Non-pigmented ciliary epithelial cell (primary cell): ENCODE results near the gene AFAP1.

ENCODE experiments used
- DNase-seq: peaks from one replicate; pipeline ENCODE4 v3.0.0-alpha.2; 2010; ENCODE audit warnings: low read depth

The AFAP1 gene

DNA sequence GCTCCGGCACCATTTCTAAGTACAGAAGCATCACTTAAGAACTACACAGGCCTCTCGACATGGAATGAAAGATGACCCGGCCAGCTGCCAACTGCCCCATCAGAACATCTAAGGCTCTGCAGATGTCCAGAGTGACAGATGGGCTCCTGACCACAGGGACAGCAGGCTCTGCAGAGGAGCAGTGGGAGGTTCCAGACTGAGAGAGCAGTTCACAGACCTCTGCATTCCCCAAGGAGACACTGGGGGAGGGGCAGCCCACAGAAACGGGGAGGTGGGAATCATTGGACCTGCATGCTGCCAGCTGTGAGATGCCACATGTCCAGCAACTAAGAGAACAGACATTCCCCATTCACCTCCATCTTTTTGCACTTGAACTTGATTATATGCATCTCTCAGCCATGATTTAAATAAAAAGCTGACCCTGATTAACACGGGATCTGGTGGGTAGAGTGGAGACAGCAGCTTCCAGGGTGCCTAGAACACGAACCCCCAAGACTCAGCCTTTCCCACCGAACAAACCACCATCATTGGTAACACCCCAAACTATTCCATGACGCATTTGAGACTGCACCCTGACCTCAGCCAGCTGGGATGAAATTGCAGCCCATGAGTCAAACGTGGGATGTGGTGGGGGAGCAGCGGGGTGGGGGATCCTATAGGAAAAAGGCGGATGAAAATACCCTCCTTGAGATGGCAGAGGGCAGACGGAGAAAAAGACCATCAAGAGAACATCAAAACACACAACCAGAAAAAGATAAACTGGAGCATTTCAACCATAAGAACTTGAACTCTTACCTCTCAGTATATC lies 47.2 kb downstream of the AFAP1 start:
- DNase-seq: peak; percentile 91

DNA sequence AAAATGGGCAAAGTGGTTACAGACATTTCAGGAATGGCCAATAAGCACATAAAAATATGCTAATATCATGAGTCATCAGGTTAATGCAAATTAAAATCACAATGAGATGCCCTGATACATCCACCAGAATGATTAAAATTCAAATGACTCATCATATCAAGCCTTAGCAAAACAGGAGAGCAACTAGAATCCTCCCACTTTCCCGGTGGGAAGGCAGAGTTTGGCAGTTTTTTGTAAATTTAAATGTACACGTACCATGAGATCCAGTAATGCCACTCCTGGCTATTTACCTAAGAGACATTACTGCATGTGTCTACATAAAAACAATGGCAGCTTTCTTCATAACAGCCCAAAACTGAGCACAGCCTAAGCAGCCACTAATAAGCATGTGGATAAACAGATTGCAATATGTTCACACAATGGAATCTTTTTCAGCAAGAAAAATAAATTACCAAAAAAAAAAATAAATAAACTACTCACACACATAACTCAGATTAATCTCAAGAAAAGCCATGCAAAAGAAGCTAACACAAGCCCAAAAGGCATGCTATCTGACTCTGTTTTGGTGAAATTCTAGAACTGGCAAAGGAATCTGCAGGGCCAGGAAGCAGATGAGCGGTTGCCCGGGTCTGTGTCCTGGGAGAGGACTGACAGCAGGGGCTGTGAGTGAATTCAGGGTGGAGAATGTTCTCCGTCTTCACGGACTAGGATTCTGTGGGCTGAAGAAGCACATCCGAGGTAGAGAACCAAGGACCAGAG lies 48.8 kb downstream of the AFAP1 start:
- no peak for DNase-seq

DNA sequence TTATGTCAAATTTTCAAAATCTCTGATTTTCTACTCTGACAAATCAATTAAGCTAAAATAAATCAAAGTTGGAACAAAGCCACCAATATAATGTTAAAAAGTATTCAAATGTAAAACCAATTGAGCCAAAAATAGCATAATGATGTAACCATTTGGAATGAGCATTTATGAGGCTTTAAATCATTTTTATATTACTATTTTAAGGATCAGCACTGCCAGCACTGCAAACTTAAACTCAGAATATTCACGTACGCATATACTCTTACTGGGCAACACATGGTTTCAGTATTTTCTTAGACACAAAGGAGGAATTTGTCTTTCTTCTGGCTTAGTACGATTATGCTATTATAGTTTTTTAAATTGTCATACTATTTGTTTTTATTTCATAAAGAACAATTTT lies 52.2 kb downstream of the AFAP1 start:
- no peak for DNase-seq

DNA sequence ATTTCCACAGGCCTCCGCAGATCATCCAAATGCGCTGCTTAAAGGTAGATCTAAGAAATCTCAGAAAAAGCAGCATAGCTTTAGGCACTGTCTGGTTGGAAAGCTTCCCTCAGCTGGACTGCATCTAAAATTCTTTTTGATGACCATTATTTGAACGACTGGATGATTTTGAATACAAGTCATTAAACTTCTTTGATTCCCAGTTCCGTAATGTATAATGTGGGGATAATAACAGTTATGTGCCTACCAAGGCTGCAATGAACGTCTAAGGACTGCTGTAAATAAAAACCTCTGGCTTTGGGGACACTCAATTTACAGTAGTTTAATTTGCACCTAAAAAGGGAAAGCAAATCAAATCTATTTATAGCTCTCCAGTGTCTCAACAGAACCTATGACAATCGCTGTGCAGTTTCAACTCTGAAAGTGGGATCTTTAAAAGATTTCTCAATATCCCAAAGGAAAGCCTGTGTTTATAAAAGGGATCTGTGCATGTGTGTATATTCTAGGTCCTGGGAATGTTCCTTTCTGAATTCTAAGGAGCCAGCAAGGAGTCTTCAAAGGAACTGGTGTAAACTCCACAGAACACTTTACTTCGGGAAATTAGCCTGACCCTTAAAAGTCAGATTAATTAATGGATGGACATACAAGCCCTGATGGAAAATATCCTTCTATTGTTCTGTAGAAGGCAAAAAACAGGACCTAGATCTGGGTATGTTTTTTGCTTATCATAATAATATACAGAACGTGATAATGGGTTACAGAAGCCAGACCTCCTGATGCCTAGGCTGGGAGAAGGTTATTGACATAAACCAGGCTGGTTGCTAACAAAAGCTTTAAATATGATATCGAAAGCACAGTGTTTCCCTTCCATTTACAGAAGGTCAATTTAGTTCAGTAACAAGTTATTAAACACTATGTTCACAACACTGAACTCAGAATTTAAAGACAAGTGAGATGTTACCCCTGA lies 53.4 kb downstream of the AFAP1 start:
- DNase-seq: no peak

DNA sequence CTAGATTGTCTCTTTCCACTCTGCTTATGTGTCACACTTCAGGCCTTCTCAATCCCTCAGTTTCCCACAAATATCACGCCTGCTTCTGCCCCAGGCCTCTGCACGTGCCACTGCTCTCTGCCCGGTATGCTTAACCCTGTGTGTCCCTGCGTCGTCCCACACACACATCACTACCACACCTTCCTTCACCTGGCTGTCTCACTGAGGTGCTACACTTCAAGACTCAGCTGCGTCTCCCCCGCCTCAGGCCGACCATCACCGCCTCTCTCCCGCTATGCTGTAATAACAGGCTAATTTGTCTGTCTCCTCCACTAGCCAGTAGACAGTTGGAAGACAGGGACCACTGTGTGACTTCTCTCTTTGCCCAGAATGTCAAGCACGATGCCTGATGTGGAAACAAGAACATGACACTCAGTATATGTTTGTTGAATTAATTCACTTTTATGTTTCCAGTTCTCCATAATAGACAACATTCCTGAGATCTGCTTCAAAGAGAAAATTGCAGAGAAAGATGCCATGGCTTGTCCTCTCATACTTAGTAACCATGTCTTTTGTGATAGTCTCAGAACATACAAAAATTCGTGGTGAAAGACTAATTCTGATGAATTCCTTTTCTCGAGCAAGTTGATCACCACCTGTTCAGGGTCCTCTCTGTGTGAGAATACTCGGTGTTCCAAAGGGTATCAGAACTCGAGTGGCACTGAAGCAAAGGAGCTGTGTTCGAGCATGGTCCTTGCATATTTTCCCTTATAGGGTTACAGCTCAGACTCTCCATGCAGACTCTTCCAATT lies 54.2 kb downstream of the AFAP1 start:
- no peak for DNase-seq

DNA sequence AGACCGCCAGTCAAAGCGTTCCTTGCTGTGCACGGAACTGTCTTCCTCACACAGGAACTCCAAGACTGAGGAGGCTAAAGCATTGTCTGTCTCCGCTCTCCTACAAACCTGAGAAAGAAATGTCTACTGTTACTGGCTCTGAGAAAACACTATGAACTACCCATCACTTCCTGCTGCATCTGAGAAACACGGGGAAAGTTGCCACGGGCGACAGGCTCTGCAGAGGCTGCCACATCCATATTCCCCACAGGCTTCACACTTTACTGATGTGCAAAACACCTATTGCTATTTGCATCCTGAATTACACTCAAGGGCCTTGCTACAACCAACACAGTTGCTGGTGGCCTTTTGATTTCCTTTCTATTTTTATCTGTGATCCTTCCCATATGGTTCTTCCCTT lies 59.0 kb downstream of the AFAP1 start:
- DNase-seq: no peak

DNA sequence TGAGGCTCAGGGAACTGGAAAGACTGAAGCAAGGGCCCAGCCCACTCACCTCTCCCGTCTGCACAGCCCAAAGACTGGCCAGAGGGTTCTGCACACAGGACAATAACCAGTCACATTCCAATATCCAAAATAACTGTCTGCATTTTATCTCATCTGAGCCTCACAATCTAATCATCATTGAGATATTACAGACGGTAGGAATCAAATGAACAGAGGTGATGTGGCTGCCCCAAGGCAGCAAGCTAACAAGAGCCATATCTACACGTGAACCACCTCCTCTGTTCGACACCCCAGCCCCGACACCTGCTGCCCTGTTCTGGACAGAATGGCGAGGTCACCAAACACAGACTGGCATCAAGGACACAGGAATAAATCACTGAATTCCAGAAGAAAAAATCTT lies 60.5 kb downstream of the AFAP1 start:
- DNase-seq: no peak

DNA sequence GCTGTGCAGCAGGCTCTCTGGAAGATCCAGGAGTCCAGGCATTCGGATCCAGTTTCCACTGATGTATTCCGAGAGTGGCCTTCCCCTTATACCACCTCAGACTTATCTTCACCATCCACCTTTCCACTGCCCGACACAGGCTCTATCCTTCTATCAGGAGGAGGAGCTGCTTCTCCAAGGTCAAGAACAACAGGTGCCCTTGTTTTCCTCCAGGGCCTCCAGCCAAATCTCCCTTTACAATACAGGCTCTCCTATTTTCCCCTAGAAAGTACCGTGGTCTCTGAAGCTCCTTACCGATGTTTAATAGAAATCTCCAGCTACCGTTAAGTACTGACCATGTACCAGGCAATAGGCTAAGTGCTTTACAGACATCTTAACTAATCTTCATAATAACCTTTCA lies 61.3 kb downstream of the AFAP1 start:
- DNase-seq: no peak

DNA sequence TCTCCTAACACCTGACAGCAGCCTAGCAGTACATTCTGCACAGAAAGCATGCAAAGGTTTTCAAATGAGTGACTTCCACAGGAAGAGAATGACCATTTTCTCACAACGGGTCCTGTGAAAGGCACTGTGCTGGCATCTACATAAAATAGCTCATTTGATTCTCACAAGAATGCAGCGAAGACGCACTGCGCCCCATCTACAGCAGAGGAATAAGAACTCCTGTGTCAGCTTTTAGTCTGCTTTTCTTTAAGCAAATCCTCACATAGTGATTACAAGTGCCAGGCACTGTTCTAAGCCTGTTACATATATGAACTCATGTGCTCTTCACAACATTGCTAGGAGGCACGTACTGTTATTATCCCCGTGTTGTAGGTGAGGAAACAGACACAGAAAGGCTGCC lies 62.5 kb downstream of the AFAP1 start:
- no peak for DNase-seq

DNA sequence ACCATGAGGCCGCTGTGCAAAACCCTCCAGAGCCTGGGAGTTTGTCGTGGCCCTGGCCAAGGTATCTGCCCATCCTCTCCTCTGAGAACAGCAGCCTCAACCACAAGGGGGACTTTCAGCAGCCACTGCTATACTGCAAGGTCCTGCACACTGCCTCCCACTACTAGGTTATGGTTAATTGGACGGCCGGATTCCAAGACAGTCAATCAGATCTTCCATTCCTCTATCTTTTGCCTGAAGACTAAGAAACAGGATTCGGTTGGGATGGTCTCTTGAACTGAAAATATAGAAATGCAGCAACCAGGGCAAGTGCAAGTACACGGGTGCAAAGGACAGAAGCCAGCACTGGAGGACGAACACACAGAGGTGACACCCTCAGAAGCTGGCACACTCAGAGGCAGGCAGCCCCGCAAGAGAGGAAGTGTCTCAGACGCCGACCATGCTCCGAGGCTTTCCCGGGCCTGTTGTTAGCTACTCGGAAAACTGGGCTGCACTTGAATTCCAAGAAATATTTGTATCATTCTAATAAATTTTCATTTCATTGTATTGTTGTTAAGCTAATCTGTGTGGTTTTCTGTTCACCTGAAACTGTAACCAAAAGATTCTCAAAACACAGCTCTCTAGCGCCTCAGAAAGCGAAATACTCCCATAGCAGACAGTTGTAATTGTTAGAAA lies 63.3 kb downstream of the AFAP1 start:
- DNase-seq: no peak

DNA sequence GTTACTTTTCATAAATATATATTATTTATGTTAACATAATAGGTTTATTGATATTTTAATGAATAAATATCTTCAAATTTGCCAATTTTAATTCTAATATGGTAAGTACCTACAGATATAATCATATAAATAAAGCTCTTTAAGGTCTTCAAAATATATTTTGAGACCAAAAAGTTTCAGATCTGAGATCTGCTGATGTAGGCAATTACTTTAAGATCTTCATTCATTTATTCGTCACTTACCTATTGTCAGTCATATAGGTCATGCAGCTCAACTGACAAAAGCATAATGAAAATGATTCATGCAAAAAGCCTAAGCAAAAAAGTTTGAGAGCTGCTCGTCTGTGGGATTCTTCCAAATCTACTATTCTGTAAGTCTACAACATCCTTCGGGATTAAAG lies 64.8 kb downstream of the AFAP1 start:
- no peak for DNase-seq

DNA sequence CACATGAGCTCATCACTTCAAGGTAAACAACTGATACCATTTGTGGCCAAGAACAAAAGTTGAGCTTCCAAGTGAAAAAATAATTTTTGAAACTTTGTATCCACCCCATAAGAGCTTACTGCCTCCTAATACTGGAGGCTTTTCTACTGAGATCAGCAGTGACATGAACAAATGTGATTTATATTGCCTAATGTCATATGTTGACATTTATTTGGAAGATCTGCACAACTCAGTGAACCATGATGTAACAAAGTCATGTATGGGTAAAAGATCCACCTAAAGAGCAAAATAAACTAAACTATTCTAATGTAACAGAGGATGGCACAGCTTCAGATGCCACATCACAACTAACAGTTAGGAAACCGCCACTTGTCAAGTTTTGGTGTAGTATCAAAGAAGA lies 65.8 kb downstream of the AFAP1 start:
- DNase-seq: no peak

DNA sequence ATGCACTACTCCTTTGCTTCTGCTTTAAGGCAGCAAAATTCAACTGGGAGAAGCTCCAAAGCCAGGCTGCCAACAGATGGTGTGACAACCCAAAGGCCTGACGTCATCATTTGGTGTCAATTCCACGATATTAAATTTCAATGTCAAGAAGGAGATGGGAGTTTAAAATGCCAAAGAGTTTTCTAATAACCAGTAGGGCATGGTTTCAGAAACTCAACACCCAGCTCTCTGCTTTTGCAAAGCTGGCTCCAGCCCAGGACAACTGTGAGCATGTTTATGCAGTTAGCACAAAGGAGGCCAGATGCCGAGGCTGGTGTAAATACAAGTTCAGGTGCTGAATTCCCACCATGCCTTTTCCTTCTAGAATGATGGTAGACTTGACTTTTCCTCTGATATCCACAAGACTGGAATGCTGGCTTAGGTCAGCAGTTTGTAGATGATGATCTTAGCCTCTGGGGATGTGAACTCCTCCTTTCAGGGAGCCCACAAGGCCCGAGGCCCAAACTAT lies 67.3 kb downstream of the AFAP1 start:
- peak; percentile 67 for DNase-seq

DNA sequence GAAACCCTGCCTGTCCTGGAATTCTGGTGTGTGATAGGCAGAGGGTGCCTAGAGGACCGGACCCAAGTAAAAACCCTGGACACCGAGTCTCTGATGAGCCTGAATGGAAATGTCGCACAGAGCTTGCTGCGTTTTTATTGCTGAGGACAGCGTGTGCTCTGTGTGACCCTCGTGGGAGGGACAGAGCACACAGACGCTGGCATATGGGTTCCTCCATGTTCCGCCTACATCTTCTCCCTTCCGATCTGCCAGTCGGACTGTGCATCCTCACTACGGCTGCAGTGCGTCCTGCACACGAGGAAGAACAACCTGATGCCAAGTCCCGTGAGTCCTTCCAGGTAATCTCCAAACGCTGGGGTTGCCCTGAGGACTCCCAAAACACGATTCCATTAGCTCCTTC lies 68.3 kb downstream of the AFAP1 start:
- no peak for DNase-seq

DNA sequence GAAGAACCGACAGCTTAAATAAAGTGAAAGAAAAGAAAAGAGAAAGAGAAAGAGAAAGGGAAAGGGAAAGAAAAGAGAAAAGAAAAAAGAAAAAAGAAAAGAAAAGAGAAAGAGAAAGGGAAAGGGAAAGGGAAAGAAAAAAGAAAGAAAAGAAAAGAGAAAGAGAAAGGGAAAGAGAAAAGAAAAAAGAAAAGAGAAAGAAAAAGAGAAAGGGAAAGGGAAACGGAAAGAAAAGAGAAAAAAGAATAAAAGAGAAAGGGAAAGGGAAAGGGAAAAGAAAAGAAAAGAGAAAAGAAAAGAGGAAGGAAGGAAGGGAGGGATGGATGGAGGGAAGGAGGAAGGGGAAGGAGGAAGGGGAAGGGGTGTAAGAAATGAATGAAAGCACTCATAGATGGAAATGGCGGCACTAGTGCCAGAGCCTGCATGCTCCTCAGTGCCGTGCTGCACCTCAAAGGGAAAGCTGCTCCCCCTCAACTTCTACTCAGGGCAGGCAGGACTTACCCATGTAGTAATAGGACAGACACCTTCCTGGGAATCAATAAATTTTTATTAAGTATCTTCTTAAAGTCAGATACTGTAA lies 70.7 kb downstream of the AFAP1 start:
- no peak for DNase-seq

DNA sequence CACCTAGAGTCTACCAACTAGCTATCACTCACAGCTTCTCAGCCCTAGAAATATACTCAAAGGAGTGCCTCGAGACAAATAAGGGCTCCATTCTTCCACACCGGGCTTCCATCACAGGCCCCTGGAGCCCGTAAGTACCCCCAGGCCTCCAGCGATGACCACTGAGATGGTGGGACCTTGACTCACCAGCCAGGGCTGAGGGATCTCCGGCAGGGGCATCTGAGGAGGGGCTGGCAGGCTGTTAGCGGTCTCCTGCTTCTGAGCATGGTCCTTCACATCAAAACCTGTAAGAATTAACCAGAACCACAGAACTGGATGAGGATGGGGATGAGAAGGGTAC lies 71.3 kb downstream of the AFAP1 start:
- no peak for DNase-seq

DNA sequence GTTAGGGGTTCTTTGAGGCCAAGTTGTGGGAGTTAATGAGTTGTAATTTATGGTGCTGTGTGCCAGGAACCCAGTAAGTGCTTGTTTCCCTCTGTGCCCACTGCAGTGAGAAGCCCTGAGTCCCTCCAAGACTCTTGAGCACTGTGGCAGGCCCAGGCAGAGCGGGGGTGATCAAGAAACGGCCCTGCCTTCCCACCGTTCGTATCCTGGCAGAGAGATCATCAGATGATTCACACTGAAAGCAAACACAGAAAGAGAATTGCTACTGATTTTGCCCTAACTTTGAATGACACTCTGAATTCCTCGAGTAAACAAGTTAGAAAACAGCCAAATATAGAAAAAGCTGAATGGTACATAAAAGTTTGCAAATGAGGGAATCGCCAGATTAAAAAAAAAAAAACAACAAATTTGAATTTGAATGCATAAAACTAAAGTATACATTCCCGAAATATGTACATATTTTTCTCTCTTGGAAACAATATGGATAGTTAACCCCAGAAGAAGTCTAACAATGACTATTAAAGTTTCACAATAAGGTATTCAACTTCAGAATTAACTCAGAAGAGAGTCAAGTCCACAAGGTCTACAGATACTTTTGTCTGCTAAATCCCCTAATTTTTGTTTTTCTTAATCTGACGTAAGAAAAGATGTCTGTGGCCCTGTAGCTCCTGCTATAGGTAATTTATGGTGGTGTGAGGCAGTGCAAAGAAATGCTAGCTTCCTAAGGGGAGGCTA lies 71.8 kb downstream of the AFAP1 start:
- no peak for DNase-seq

DNA sequence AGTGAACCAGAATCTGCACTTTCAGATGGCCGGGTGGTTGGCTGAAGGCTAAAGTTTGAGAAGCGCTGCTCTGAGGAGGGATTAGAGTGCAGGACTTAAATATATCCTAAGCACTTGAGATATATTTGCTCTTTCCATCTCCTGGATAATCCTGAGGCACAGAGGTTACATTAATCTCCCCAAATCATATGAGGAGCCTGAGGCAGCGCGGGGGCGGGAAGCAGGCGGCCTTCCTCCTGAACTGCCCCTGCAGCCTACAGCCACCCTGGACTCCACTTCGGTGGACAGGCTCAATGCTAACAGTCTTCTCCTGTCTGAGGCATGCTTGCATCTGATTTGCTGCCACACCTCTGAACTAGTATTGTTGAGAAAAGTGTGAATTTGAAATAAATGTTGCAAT lies 72.5 kb downstream of the AFAP1 start:
- DNase-seq: no peak

DNA sequence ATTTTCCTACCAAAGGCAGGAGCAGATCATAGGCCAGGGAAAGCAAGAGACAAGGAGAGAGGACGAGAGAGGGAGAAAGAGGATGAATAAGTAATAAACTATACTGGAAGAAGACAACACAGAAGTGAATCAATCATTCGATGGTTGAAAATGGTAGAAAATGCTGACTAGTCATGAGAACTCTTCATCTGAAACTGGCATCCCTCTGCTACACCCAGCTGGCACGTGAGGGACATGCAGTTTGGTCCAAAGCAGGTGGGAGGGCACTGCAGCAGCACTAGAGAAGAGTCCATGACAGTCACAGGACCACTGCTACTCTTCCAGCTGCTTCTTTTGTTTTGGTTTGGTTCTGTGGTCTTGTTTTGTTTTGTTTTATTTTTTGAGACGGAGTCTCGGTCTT lies 74.1 kb downstream of the AFAP1 start:
- DNase-seq: no peak

DNA sequence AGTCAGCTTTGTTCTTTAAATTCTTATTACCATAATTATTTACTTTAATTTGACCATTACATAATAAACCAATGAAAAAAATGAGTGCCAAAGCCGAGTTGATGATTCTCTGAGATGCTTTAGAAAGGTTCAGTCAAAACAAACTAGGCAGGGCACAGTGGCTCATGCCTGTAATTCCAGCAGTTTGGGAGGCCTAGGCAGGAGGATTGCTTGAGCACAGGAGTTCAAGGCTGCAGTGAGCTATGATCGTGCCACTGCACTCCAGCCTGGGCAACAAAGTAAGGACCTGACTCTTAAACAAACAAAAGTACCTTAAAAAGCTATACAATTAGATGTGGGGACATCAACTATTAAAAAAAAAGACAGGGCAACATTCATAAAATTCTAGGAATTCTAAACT lies 75.0 kb downstream of the AFAP1 start:
- DNase-seq: no peak
